GM12875 (cell line): ENCODE data around the gene ZNF532.

Experiments
- H3K4me3 ChIP-seq: one replicate; pipeline ENCODE4 v1.5.1; 2011; ENCODE audit warnings: low read depth, low read length, control low read depth
- CTCF ChIP-seq: IDR thresholded peaks from 2 replicates; pipeline ENCODE4 v1.5.1; 2011; ENCODE audit warnings: low read depth, mild to moderate bottlenecking, control low read depth, inconsistent platforms, low read length, moderate library complexity, borderline replicate concordance; ENCODE audit not compliant: insufficient read depth

The ZNF532 gene

GRCh38 chr18:58886431-58886830, 21.8 kb downstream of the ZNF532 start:
- no peak overlapping the region for H3K4me3 ChIP-seq
- no peak for TF ChIP-seq CTCF

GRCh38 chr18:58886864-58887612, 22.4 kb downstream of the ZNF532 start:
- no peak overlapping the region for H3K4me3 ChIP-seq
- no peak for TF ChIP-seq CTCF

GRCh38 chr18:58887613-58887963, 22.9 kb downstream of the ZNF532 start:
- H3K4me3 ChIP-seq, result no peak overlapping the region
- TF ChIP-seq CTCF, result no peak

- no peak overlapping the region for H3K4me3 ChIP-seq
- TF ChIP-seq CTCF, result no peak
These were observed 27.1 kb downstream of the ZNF532 start for GRCh38 chr18:58891776-58892175.

- TF ChIP-seq CTCF, result no peak
- H3K4me3 ChIP-seq, result no peak overlapping the region
These were observed 27.8 kb downstream of the ZNF532 start for GRCh38 chr18:58892488-58892887.

- no peak overlapping the region for H3K4me3 ChIP-seq
- TF ChIP-seq CTCF, result no peak
These were observed 28.9 kb downstream of the ZNF532 start for GRCh38 chr18:58893388-58894099.

GRCh38 chr18:58894930-58895329, 30.3 kb downstream of the ZNF532 start:
- no peak for TF ChIP-seq CTCF
- no peak overlapping the region for H3K4me3 ChIP-seq
